Inflammatory macrophage treated with lipopolysaccharide for 4 hours (primary cell): ENCODE data around the gene ADIPOR2.

Experiments used
- DNase-seq: peaks from one replicate; pipeline ENCODE4 v3.0.0-alpha.2; 2020

The ADIPOR2 gene

GRCh38 chr12:1779783-1780182, 88.9 kb downstream of the ADIPOR2 start:
- DNase-seq = no peak

DNA sequence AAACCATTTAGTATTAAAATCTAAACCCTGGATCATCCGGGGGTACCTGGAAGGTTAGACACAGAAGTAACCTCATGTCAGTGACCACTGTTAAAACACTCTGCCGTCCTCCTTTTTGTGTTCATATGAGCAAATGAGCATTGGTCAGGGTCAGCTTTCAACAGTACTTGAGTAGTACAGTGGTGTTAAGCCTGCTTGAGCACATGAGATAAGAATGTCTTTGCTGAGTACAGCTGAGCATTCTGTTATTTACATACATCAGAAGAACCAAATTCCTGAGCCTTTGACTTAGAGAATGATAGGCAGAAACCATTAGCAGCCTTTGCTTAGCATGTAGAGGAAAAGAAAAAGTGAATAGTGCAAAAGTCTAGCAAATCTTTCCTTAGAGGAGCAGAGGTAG, 90.9 kb downstream of the ADIPOR2 start:
- no peak for DNase-seq

DNA sequence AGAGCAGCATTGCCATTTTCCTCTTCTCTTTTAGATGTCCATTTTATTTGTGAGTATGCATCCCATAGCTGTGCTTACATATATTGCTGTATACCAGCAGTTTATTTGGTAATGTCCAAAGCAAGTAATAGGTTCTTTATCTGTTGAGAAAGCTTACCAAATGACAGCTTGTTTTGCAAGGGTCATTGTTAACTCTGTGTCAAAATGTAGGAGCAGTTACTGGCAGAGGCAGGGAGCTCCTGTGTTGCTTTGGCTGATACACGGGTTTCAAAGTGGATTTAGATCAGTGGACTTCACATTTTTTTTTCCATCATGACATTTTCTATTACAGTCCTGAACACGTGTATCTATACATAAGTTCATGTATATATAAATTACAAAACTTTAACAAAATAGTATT, 91.3 kb downstream of the ADIPOR2 start:
- DNase-seq = no peak

GRCh38 chr12:1787714-1788113, 96.8 kb downstream of the ADIPOR2 start:
- no peak for DNase-seq

GRCh38 chr12:1790444-1790843, 99.6 kb downstream of the ADIPOR2 start:
- DNase-seq = no peak

DNA sequence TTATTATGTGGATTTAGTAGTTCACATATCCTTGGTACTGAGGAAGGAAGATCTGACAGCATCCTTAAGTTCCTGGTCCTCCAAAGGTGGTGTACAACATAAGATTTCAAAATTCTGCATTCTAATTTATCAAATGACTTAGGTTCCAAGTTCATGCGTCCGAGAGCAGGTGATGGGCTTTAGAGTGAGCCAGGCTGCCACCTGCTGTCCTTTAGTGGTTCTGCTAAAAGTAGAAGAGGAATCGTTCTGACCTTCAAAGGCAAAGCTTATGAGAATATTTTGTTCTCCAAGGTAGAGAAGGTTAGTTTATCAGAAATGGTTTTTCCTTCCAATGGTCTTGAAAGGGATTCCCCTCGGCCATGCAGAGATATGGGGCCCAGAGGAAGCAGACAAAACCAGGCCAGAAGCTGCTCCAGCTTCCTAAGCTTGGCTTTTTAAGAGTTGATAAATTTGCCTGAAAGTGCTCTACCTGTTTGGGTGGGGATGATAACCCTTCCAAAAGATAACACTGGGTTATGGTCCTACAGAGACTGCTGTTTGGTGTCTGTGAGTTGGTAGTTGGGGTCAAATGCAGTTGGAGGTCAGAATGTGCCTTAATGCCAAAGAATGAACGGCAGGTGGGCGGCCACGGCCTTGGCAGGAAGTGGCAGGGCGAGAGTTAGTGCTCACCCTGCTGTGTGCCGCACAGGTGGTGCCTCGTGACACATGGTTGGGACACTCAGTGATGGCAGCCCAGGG, 100.4 kb downstream of the ADIPOR2 start:
- peak; percentile 61 for DNase-seq

- no peak for DNase-seq
Observed at GRCh38 chr12:1792406-1792805, 101.5 kb downstream of the ADIPOR2 start.

GRCh38 chr12:1793426-1794210, 102.7 kb downstream of the ADIPOR2 start:
- no peak for DNase-seq

GRCh38 chr12:1794440-1795090, 103.7 kb downstream of the ADIPOR2 start:
- no peak for DNase-seq

GRCh38 chr12:1795221-1795784, 104.4 kb downstream of the ADIPOR2 start:
- no peak for DNase-seq

- DNase-seq = peak; percentile 90
Observed at GRCh38 chr12:1795785-1796514, 105.1 kb downstream of the ADIPOR2 start.

GRCh38 chr12:1796515-1797010, 105.7 kb downstream of the ADIPOR2 start:
- DNase-seq = peak; percentile 50

- peak; percentile 60 for DNase-seq
Observed at GRCh38 chr12:1797011-1797901, 106.4 kb downstream of the ADIPOR2 start.

- DNase-seq = no peak
Observed at GRCh38 chr12:1797991-1798640, 107.2 kb downstream of the ADIPOR2 start.

GRCh38 chr12:1798641-1799020, 107.8 kb downstream of the ADIPOR2 start:
- no peak for DNase-seq

GRCh38 chr12:1799051-1799881, 108.4 kb downstream of the ADIPOR2 start:
- no peak for DNase-seq

- no peak for DNase-seq
Observed at GRCh38 chr12:1799882-1800400, 109.1 kb downstream of the ADIPOR2 start.

GRCh38 chr12:1800401-1801302, 109.8 kb downstream of the ADIPOR2 start:
- peak; percentile 49 for DNase-seq
